ENCODE measurements around the gene SELP. TPM values are rescaled to one million over a fixed set of nuclear protein-coding genes. Genes with fewer than 3 reads are reported as not detected.

SELP gene
- total RNA-seq, 2 experiments from 2014 or later: not detected

DNA sequence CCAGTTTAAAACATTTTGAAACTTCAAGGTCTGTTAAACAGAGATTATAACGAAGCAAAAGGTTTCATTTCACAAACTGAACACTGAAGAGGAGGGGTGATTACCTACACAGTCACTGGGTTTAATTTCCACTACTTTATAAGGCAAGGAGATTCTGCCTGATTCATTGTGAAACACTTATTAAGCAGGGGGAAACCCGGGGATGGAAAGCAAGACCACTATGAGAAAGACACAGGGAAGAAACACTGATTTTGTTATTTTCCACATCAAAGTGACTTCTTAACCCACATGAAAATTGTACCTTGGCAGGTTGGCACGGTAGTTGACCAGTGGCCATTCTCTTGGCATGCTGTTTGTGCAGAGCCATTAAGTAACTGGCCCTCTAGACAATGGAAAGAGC lies 35.5 kb downstream of the SELP start:
- Histone ChIP-seq H3K4me1 (ENCODE audit: insufficient read depth, low read length, poor library complexity, severe bottlenecking) (no peaks in the 10 kb centered on the region), H3K4me3 (ENCODE audit: low read depth, low read length, poor library complexity, severe bottlenecking) (no peak overlapping the region), H4K20me1 (ENCODE audit: insufficient read depth, low read length) (no peaks in the 10 kb centered on the region), H3K27ac (ENCODE audit: low read depth, low read length, poor library complexity, severe bottlenecking) (no peak overlapping the region), H3K9me3 (ENCODE audit: low read length) (no peaks in the 10 kb centered on the region), H3K79me2 (ENCODE audit: insufficient read depth, low read depth, low read length) (no peaks in the 10 kb centered on the region), H3K36me3 (ENCODE audit: insufficient read depth, low read length) (no peaks in the 10 kb centered on the region), H3K9me2 (ENCODE audit: insufficient read depth, low read length) (no peaks in the 10 kb centered on the region), H2AFZ (ENCODE audit: low read length) (no peak overlapping the region), H3K4me2 (ENCODE audit: low read length) (no peak overlapping the region)
- TF ChIP-seq EZH2phosphoT487 (IDR thresholded peaks at IDR 0.05; ENCODE audit: borderline replicate concordance, low read depth, low read length) (no peak), CTCF (conservative IDR thresholded peaks at IDR 0.05; ENCODE audit: low read length) (no peak)
- POLR2A ChIA-PET: no interaction called here
- intact Hi-C loops (cut with micrococcal nuclease; ENCODE audit: unreplicated experiment): no loop called here
- no peak for DNase-seq (ENCODE audit: low spot score)
- CTCF ChIA-PET (ENCODE audit: unreplicated experiment): no interaction called here
- no TSS peak for BruUV-seq (replicated peaks)

- ChIA-PET CTCF (ENCODE audit: unreplicated experiment) (no interaction called here), POLR2A (no interaction called here)
- no peak overlapping the region for H2AFZ ChIP-seq (ENCODE audit: low read length)
- TF ChIP-seq CTCF (conservative IDR thresholded peaks at IDR 0.05; ENCODE audit: low read length): no peak
- TF ChIP-seq EZH2phosphoT487 (IDR thresholded peaks at IDR 0.05; ENCODE audit: borderline replicate concordance, low read depth, low read length): no peak
- H4K20me1 ChIP-seq (ENCODE audit: insufficient read depth, low read length): no peaks in the 10 kb centered on the region
- H3K4me3 ChIP-seq (ENCODE audit: low read depth, low read length, poor library complexity, severe bottlenecking): no peak overlapping the region
- H3K79me2 ChIP-seq (ENCODE audit: insufficient read depth, low read depth, low read length): no peaks in the 10 kb centered on the region
- H3K4me2 ChIP-seq (ENCODE audit: low read length): no peak overlapping the region
- H3K27ac ChIP-seq (ENCODE audit: low read depth, low read length, poor library complexity, severe bottlenecking): no peak overlapping the region
- H3K36me3 ChIP-seq (ENCODE audit: insufficient read depth, low read length): no peaks in the 10 kb centered on the region
- no peak for DNase-seq (ENCODE audit: low spot score)
- H3K9me2 ChIP-seq (ENCODE audit: insufficient read depth, low read length): no peaks in the 10 kb centered on the region
- H3K4me1 ChIP-seq (ENCODE audit: insufficient read depth, low read length, poor library complexity, severe bottlenecking): no peaks in the 10 kb centered on the region
- no peaks in the 10 kb centered on the region for H3K9me3 ChIP-seq (ENCODE audit: low read length)
- intact Hi-C loops (cut with micrococcal nuclease; ENCODE audit: unreplicated experiment): no loop called here
- BruUV-seq (replicated peaks): no TSS peak
Observed at GRCh38 chr1:169590932-169591331, 39.0 kb downstream of the SELP start.

DNA sequence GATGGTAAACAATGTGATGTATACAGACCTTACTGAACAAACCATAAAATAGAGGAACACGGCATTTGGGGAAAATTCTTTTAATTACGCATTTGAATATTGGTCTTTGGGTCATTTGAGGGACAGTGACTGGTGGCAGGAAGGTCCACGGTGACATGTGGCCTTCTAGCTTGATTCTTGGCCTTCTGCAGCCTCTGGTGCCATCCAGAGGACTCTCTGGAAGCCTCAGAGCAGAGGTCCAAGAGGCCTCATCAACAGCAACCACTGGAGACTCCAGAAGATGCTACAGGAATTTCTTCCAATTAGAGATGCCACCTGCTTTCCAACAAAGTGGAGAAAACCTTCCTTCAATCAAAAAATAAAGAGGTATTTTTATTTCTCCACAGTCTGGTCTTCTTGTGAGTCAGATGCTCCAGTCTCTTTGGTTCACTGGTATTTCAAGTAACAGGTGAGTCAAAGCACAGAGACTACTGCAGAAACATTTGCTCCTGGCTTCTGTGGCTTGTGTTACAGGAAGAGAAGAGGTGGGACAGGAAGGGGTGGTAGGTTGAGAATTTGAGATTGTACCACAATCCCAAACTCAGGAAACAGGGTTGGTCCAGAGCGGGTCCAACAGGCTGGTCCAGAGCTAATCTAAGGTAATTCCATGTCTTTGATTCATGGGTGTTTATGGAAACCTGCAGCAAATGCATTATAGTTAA lies 41.0 kb downstream of the SELP start:
- no peak for TF ChIP-seq CTCF (conservative IDR thresholded peaks at IDR 0.05; ENCODE audit: low read length)
- TF ChIP-seq EZH2phosphoT487 (IDR thresholded peaks at IDR 0.05; ENCODE audit: borderline replicate concordance, low read depth, low read length): no peak
- no TSS peak for BruUV-seq (replicated peaks)
- intact Hi-C loops (cut with micrococcal nuclease; ENCODE audit: unreplicated experiment): loop anchor here (5.0 kb wide), 1 partner anchor 123 kb away; the partner anchor contains the start of gene SELL
- Histone ChIP-seq H3K36me3 (ENCODE audit: insufficient read depth, low read length) (no peaks in the 10 kb centered on the region), H2AFZ (ENCODE audit: low read length) (no peak overlapping the region), H3K4me3 (ENCODE audit: low read depth, low read length, poor library complexity, severe bottlenecking) (no peak overlapping the region), H3K27ac (ENCODE audit: low read depth, low read length, poor library complexity, severe bottlenecking) (no peak overlapping the region), H3K79me2 (ENCODE audit: insufficient read depth, low read depth, low read length) (no peaks in the 10 kb centered on the region), H3K9me3 (ENCODE audit: low read length) (no peaks in the 10 kb centered on the region), H3K9me2 (ENCODE audit: insufficient read depth, low read length) (no peaks in the 10 kb centered on the region), H3K4me1 (ENCODE audit: insufficient read depth, low read length, poor library complexity, severe bottlenecking) (no peaks in the 10 kb centered on the region), H3K4me2 (ENCODE audit: low read length) (no peak overlapping the region), H4K20me1 (ENCODE audit: insufficient read depth, low read length) (no peaks in the 10 kb centered on the region)
- ChIA-PET CTCF (ENCODE audit: unreplicated experiment) (no interaction called here), POLR2A (no interaction called here)
- DNase-seq (ENCODE audit: low spot score): no peak

Measured in OCI-LY7 (cell line).